Stimulated activated CD8-positive, alpha-beta memory T cell treated with anti-CD3 and anti-CD28 coated beads, Interleukin-12 subunit alpha, Interleukin-12 subunit beta, amount 100 ng/mL, for 1 hour (primary cell): Measurements from ENCODE around the gene ERBIN.

ENCODE experiments used
- DNase-seq: peaks from one replicate; pipeline ENCODE4 v3.0.0-alpha.2; 2020; ENCODE audit warnings: low read depth

The ERBIN gene

GRCh38 chr5:66130493-66130892 is 204.1 kb downstream of the ERBIN start:
- no peak for DNase-seq
